ENCODE results near the gene ARHGEF5.
"Not testable (repeated sequence)": the region's sequence is repeated elsewhere in the genome, so short reads cannot be mapped to it uniquely, and the experiment has no call there.

ARHGEF5 gene

GRCh38 chr7:144355176-144355822 is at the start of gene ARHGEF5:
Gene ARHGEF5, plus strand, starts transcription at chr7:144355402. Its CDS starts 7,268 bp downstream, at chr7:144362670.
- DNase-seq (ENCODE audit: low spot score), result not testable (repeated sequence)

DNA sequence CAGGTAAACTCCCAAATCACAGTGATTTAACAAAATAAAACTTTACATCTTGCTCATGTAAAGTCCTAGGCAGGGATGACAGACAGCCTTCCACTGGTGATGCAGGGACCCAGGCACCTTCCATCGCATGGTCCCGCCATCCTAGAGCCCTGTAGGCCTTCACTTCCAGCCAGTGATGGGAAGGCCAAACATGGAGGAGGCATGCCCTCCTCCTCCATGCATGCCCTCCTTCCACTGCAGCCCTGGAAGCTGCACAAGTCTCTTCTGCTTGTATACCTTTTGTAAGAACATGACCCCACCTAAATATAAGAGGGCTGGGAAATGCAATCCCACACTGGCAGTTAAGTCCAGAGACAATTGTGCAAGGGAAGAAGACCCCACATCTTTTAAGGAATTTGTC is 45.5 kb upstream of the ARHGEF5 start:
- not testable (repeated sequence) for DNase-seq (ENCODE audit: low spot score)

GRCh38 chr7:144311218-144311617 is 44.0 kb upstream of the ARHGEF5 start:
- DNase-seq (ENCODE audit: low spot score), result not testable (repeated sequence)

GRCh38 chr7:144311872-144312469 is 43.2 kb upstream of the ARHGEF5 start, which contains the start of gene OR2A1:
Gene OR2A1, plus strand, starts transcription at chr7:144312419. Its CDS starts 5,706 bp downstream, at chr7:144318125.
- not testable (repeated sequence) for DNase-seq (ENCODE audit: low spot score)

DNA sequence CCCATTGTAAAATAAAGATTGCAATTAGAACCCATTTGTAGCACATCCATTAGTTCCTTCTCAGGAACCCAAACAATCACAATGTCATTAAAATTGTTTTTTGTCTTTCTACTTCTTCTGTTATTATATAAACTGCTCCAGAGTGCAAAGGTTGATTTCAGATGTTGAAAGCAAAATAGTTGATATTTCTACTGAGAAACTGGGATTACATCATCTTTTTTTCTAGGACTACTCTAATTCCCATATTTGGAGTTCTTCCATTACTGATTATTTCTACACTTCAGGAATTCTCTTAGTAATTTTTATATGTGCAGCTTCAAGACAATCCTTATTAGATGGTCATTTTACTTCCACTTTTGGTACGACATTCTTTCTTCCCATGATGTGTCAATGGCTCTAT is 37.7 kb upstream of the ARHGEF5 start:
- DNase-seq (ENCODE audit: low spot score), result not testable (repeated sequence)

GRCh38 chr7:144319547-144319946 is 35.7 kb upstream of the ARHGEF5 start:
- not testable (repeated sequence) for DNase-seq (ENCODE audit: low spot score)

DNA sequence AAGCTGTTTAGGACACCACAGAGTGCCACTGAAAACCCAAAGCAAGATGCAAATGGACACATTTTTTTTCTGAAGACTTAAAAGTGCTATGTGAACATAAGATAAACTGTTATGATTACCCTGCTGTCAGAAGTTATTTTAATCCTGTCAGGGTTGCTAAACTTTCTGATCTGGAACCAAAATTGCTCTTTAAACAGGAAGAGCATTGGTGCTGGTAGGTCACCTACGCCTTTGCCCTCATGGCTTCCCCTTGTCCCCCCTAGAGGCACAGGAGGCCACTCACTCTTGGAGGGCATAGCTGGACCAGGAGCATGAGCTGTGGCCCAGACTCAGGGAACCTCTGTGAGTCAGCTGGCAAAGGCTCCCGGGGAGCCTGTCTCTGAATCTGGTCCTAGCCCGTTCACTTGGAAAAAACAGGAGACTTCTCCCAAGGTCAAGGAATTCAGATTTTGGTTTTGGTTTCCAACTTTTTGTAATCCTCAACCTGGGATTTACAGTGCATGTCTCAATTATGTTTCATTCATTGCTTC is 33.5 kb upstream of the ARHGEF5 start:
- not testable (repeated sequence) for DNase-seq (ENCODE audit: low spot score)

- not testable (repeated sequence) for DNase-seq (ENCODE audit: low spot score)
These were observed 31.8 kb upstream of the ARHGEF5 start for GRCh38 chr7:144323359-144323758.

GRCh38 chr7:144325868-144326267 is 29.3 kb upstream of the ARHGEF5 start:
- not testable (repeated sequence) for DNase-seq (ENCODE audit: low spot score)

- DNase-seq (ENCODE audit: low spot score), result not testable (repeated sequence)
These were observed 25.2 kb upstream of the ARHGEF5 start for GRCh38 chr7:144330044-144330443.

DNA sequence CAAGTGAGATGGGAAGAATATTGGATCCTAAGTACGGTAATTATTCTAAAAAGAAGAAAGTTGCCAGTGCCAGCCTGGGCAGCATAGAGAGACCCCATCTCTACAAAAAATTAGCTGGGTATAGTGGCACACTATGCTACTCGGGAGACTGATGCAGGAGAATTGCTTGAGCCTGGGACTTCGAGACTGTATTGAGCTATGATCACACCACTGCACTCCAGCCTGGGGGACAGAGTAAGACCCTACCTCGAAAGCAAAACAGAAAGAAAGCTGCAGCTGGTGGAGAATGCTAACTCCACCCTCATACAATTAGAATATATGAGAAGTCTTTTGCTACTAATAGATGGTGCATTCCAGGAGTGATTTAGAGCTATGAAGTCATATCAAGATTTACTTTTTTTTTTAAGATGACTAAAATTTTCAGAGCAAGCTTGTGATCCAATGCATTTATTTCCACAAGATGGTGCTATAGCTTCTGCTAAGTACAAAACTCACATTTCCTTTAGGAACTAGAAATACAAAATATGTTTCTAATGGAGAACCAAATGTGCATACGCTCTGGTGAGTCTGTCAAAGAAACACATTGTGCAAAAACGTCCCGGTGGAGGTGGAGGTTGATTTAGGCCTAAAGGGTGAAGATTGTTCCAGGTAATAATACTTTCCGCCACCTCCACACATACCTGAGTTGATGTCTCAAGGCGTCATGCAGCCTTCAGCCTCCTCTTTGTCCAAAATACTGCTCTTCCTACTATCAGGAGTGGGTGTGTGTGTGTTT is 23.8 kb upstream of the ARHGEF5 start:
- DNase-seq (ENCODE audit: low spot score), result not testable (repeated sequence)

DNA sequence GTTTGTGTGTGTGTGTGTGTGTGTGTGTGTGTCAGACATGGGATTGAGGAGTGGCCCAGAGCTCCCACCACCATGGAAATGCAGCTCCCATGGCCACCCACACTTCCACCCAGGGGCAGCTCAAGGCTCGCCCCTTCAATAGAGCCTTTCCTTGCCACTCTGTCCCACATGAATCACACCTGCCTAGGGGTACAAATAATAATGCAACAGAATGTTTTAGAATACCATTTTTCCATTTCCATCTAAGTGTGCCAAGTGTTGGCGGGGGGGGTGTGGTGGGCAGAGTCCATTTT is 23.3 kb upstream of the ARHGEF5 start:
- DNase-seq (ENCODE audit: low spot score), result not testable (repeated sequence)

- DNase-seq (ENCODE audit: low spot score), result not testable (repeated sequence)
These were observed 6.6 kb upstream of the ARHGEF5 start for GRCh38 chr7:144348625-144349024.

DNA sequence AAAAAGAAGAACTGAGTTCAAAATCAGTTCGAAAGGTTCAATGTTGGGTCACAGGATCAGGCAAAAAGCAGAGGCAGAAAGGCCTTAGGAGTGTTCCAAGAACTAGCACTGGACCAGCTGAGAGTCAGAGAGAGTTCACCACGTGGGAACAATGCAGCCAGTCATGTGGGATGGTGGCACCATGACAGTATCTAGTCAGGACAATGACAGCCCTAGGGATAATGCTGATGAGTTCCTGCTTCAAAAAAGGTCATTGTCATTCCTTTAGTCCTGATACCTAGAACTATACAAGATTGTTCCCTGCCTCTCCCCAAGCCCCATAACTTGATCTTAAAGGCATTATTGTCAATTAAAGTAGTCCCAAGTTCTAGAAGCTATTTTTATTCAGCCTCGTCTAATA is 3.5 kb upstream of the ARHGEF5 start:
- DNase-seq (ENCODE audit: low spot score), result peak; percentile 0

DNA sequence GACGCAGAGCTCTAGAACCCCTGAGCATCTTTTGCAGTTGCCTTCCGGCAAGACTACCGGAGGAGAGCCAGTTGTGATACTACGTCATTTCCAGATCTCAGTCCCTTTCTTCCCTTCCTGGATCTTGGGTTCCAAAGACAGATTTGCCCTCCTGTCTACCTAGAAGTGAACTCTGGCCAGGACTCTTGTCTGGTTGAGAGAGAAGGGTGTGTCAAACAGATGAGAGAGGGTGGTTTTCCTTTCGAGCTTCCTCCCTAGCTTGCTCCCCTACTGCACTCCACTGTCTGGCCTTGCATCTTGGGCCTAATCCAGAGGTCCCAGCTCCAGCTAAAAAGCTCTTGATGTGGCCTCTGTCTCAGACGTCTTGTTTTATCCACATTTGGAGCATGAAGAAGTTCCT is 983 bp downstream of the ARHGEF5 start:
- DNase-seq (ENCODE audit: low spot score), result not testable (repeated sequence)

DNA sequence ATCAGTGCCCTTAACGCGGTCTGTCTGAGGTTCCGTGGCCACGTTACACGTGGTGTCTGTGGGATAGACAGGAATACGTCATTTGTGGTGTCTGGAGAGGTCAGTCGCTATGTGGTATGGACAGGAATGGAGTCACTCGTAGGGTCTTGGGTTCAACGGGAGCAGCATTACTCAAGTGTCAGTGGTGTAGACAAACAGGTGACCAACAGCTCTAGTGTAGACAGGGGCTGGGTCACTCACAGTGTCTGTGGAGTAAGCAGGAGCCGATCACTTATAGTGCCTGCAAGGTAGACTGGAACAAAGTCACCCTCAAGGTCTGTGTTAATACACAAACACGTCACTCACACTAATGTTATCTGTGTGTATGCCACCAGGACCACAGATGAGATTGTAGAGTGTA is 1.7 kb downstream of the ARHGEF5 start:
- not testable (repeated sequence) for DNase-seq (ENCODE audit: low spot score)

DNA sequence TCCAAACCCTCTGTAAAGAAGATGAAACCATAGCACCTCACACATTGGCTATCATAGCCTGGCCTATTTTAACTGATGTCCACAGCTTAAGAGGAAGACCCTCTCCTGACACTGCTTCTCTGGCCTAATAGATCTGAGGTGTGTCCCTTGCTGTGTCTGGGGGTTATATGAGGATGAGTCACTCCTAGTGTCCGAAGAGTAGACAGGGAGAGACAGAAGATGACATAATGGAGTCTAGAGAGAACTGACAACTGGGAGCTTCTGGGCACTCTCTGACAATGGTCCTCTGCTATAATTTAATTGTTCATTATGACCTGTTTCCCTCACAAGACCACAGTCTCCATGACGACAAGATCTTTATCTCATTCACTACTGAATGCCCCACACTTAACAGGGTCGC is 6.9 kb downstream of the ARHGEF5 start:
- DNase-seq (ENCODE audit: low spot score), result not testable (repeated sequence)

- DNase-seq (ENCODE audit: low spot score), result not testable (repeated sequence)
These were observed 10.3 kb downstream of the ARHGEF5 start for GRCh38 chr7:144365523-144365922.

DNA sequence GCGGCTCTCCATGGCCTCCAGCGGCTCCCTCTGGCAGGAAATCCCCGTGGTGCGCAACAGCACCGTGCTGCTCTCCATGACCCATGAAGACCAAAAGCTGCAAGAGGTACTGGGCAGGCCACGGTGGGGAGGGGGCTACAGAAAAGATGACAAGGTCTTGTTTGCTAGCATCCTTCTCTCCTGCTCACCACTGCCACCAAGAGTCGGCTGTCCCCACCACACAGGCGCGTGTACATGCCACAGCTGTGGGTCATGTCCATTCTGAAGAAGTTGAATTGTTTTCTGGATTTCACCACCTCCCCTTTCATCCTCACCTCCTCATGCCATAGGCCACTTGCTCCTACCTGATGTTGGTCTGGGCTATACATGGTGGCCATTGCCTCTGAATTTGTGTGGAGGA is 12.0 kb downstream of the ARHGEF5 start:
- DNase-seq (ENCODE audit: low spot score), result not testable (repeated sequence)

GRCh38 chr7:144369221-144369620 is 14.0 kb downstream of the ARHGEF5 start:
- DNase-seq (ENCODE audit: low spot score), result not testable (repeated sequence)

GRCh38 chr7:144378651-144379050 is 23.4 kb downstream of the ARHGEF5 start:
- peak; percentile 24 for DNase-seq (ENCODE audit: low spot score)

- no peak for DNase-seq (ENCODE audit: low spot score)
These were observed 24.7 kb downstream of the ARHGEF5 start for GRCh38 chr7:144379776-144380384.

All from RKO (cell line).